K562 (cell line): ENCODE measurements around the gene JPH4. TPM values are rescaled to one million over a fixed set of nuclear protein-coding genes. Genes with fewer than 3 reads are reported as not detected.

Experiments used
- ATAC-seq: fragments of 200-7000 bp; cut with Tn5 transposase; 3 replicates; pipeline ENCODE4 v1.9.1; 2020; ENCODE audit warnings: moderate library complexity
- BruUV-seq: library from RNA; stranded (reverse); fragments of 400-500 nt; replicated peaks from 2 replicates; lab custom pipeline; 2021; lab: Mats Ljungman, UMichigan
- CTCF ChIA-PET: fragments of 300-600 bp; formaldehyde crosslinking; extraction: SDS; loops from one replicate; lab custom pipeline; 2021; ENCODE audit warnings: low intra/inter-chr PET ratio; lab: Yijun Ruan, JAX
- POLR2A ChIA-PET: fragments of 300-600, 350-650 bp; sonication (Branson Sonifier 250); formaldehyde crosslinking; extraction: SDS; loops from one replicate; lab custom pipeline; 2021; ENCODE audit warnings: antibody characterized with exemption, inconsistent platforms; lab: Yijun Ruan, JAX
- DNase-seq, 4 experiments: peaks; one replicate each; pipeline versions ENCODE4 v3.0.0 to v3.0.0-alpha.2; 2011 to 2018; ENCODE audit warnings: low spot score in 3 of 4, mixed read lengths in 3 of 4; ENCODE audit errors: extremely low read depth in 1 of 4
- FAIRE-seq: peaks from 2 replicates; lab custom pipeline; 2011; peaks lifted over from hg19 to GRCh38; lab: Jason Lieb, UNC
- H2AFZ ChIP-seq: 2 replicates; pipeline ENCODE4 v1.6.0; 2011; ENCODE audit warnings: low read depth, low read length, control low read depth, inconsistent platforms
- H3K27ac ChIP-seq: fragments of 200-600 bp; 3 replicates; pipeline ENCODE4 v1.8.0; 2011; ENCODE audit warnings: low read depth, mild to moderate bottlenecking, control low read depth, inconsistent platforms, low read length, moderate library complexity, mixed read lengths; ENCODE audit errors: extremely low read depth
- H3K27me3 ChIP-seq, 2 experiments: fragments of 300-600 bp in 1 of 2; 2 replicates in 1 of 2; 3 replicates in 1 of 2; pipeline versions ENCODE4 v1.6.0 to v1.8.0; 2011; ENCODE audit warnings: inconsistent platforms in 2 of 2, low read length in 2 of 2, mild to moderate bottlenecking in 1 of 2, mixed read lengths in 1 of 2, moderate library complexity in 1 of 2; ENCODE audit not compliant: control insufficient read depth in 2 of 2, insufficient read depth in 2 of 2
- H3K36me3 ChIP-seq: fragments of 300-600 bp; 3 replicates; pipeline ENCODE4 v1.8.0; 2011; ENCODE audit warnings: mild to moderate bottlenecking, low read length, inconsistent platforms; ENCODE audit not compliant: control insufficient read depth, insufficient read depth
- H3K4me1 ChIP-seq, 2 experiments: fragments of 200-600 bp in 1 of 2; replicated peaks in 1 of 2; 2 replicates in 1 of 2; 3 replicates in 1 of 2; pipeline versions ENCODE4 v1.5.1 to v1.8.0; 2011; ENCODE audit warnings: inconsistent platforms in 2 of 2, low read length in 2 of 2, mild to moderate bottlenecking in 1 of 2, mixed read lengths in 1 of 2, moderate library complexity in 1 of 2; ENCODE audit not compliant: control insufficient read depth in 2 of 2, insufficient read depth in 2 of 2
- H3K4me2 ChIP-seq: 2 replicates; pipeline ENCODE4 v1.6.1; 2011; ENCODE audit warnings: low read length, control low read depth, inconsistent platforms, mixed read lengths; ENCODE audit not compliant: insufficient read depth
- H3K4me3 ChIP-seq: fragments of 200-600 bp; sonication (generic), shearing (Covaris generic); 2 replicates; pipeline ENCODE4 v1.5.1; 2016; ENCODE audit warnings: control low read depth, inconsistent platforms
- H3K79me2 ChIP-seq: fragments of 200-600 bp; 3 replicates; pipeline ENCODE4 v1.8.0; 2011; ENCODE audit warnings: low read length, inconsistent platforms; ENCODE audit not compliant: control insufficient read depth, insufficient read depth
- H3K9ac ChIP-seq, 2 experiments: 2 replicates each; pipeline versions ENCODE4 v1.6.0 to v1.6.1; 2011; ENCODE audit warnings: low read depth in 2 of 2, low read length in 2 of 2, control low read depth in 1 of 2, inconsistent platforms in 1 of 2, mild to moderate bottlenecking in 1 of 2, mixed read lengths in 1 of 2; ENCODE audit not compliant: insufficient read depth in 1 of 2
- H3K9me1 ChIP-seq: one replicate; pipeline ENCODE4 v1.6.0; 2011; ENCODE audit warnings: inconsistent platforms, mild to moderate bottlenecking, low read length, moderate library complexity; ENCODE audit not compliant: control insufficient read depth, insufficient read depth
- H3K9me3 ChIP-seq: replicated peaks from 2 replicates; pipeline ENCODE4 v1.5.1; 2011; ENCODE audit warnings: low read depth, low read length, inconsistent platforms; ENCODE audit not compliant: control insufficient read depth, insufficient read depth
- H4K20me1 ChIP-seq: replicated peaks from 2 replicates; pipeline ENCODE4 v1.6.1; 2011; ENCODE audit warnings: low read length, inconsistent platforms, mixed read lengths; ENCODE audit not compliant: control insufficient read depth, insufficient read depth
- CCAR2 ChIP-seq: fragments of 200-400 bp; formaldehyde crosslinking; IDR thresholded peaks from 2 replicates; pipeline ENCODE4 v1.6.1; 2017; ENCODE audit warnings: mild to moderate bottlenecking, low read depth, low read length
- E2F1 ChIP-seq: sonication (generic); formaldehyde crosslinking; IDR thresholded peaks from 2 replicates; pipeline ENCODE4 v1.8.1; 2023; ENCODE audit warnings: mild to moderate bottlenecking, missing genetic modification reagents, moderate library complexity
- E2F6 ChIP-seq, 2 experiments: IDR thresholded peaks; 2 replicates each; pipeline ENCODE4 v1.6.1; 2011; ENCODE audit warnings: borderline replicate concordance in 1 of 2, control low read depth in 1 of 2, low read depth in 1 of 2, low read length in 1 of 2, mild to moderate bottlenecking in 1 of 2, mixed read lengths in 1 of 2, moderate library complexity in 1 of 2; ENCODE audit not compliant: insufficient read depth in 1 of 2, insufficient read length in 1 of 2, poor library complexity in 1 of 2, severe bottlenecking in 1 of 2; ENCODE audit errors: extremely low read depth in 1 of 2
- NCOA6 ChIP-seq: fragments of 450-650 bp; IDR thresholded peaks from 2 replicates; pipeline ENCODE4 v1.6.1; 2017; ENCODE audit warnings: mild to moderate bottlenecking
- POLR2G ChIP-seq: fragments of 200-400 bp; formaldehyde crosslinking; IDR thresholded peaks from 2 replicates; pipeline ENCODE4 v1.6.1; 2017; ENCODE audit warnings: low read depth, mild to moderate bottlenecking, antibody characterized with exemption, low read length, moderate library complexity
- SNAPC5 ChIP-seq: fragments of 250-450 bp; sonication (Bioruptor Pico); IDR thresholded peaks from 2 replicates; pipeline ENCODE4 v1.8.0; 2021; ENCODE audit warnings: moderate library complexity, mild to moderate bottlenecking, inconsistent platforms
- ZBTB2 ChIP-seq: fragments of 450-650 bp; IDR thresholded peaks from 2 replicates; pipeline ENCODE4 v1.6.1; 2016; ENCODE audit warnings: antibody characterized with exemption
- ZC3H8 ChIP-seq: fragments of 450-650 bp; IDR thresholded peaks from 2 replicates; pipeline ENCODE4 v1.6.1; 2017
- ZZZ3 ChIP-seq: fragments of 450-650 bp; IDR thresholded peaks from 2 replicates; pipeline ENCODE4 v1.6.1; 2016; ENCODE audit warnings: antibody characterized with exemption, mild to moderate bottlenecking, moderate library complexity
- WGBS: fragments of 100-300 bp; shearing (Covaris generic); methylation state at CpG from one replicate; pipeline ENCODE4 v1.1.6; 2016; ENCODE audit warnings: low coverage, mixed read lengths; ENCODE audit not compliant: insufficient coverage; ENCODE audit errors: missing lambda C conversion rate; 5-methylcytosine and 5-hydroxymethylcytosine counted together
- in situ Hi-C: fragments of 300-500 bp; cut with MboI; formaldehyde crosslinking; loops from 4 replicates; pipeline ENCODE4 v1.15.0; 2018; ENCODE audit warnings: inconsistent platforms, mixed read lengths
- intact Hi-C: fragments of 100-400 bp; cut with micrococcal nuclease; formaldehyde crosslinking; loops from 2 replicates; pipeline ENCODE4 v1.14.2; 2022
- polyA plus RNA-seq, 8 experiments: library from polyadenylated mRNA; depleted of rRNA in 4 of 8; stranded (reverse) in 5 of 8; unstranded in 3 of 8; fragments of >200 nt; fragmentation: Nextera tagmentation in 2 of 8; fragmentation: Illumina TruSeq in 1 of 8; extraction: Ambion mirVana in 2 of 8; extraction: Trizol in 1 of 8; gene quantifications; 2 replicates each; pipeline versions ENCODE4 v1.2.1 to v1.2.3, GENCODE V29; 2011 to 2014; ENCODE audit warnings: inconsistent platforms in 1 of 8, missing spikeins in 1 of 8
- total RNA-seq, 7 experiments: library from RNA; depleted of rRNA in 6 of 7; stranded (reverse); fragments of >200 nt in 6 of 7; fragmentation: Illumina TruSeq in 2 of 7; extraction: Trizol in 2 of 7; gene quantifications; 2 replicates each; pipeline versions ENCODE4 v1.2.1 to v1.2.3, GENCODE V29; 2011 to 2021; ENCODE audit warnings: low replicate concordance in 1 of 7

Gene JPH4
- total and polyA plus RNA-seq, 9 of the 15 experiments (the other 6 are each of a cell fraction or from before 2014, with no cell fraction given): 0.04 to 0.13 (median 0.06) TPM; not detected in 5

- no peak for FAIRE-seq
- ATAC-seq: no peak
- POLR2A ChIA-PET: no interaction called here
- no peak for TF ChIP-seq CCAR2
- no peak for TF ChIP-seq SNAPC5 (CRISPR knock-in tag)
- no peak for TF ChIP-seq E2F6 (IDR thresholded peaks at IDR 0.05; ENCODE audit: borderline replicate concordance in 1 of 2, extremely low read depth in 1 of 2, insufficient read depth in 1 of 2, insufficient read length in 1 of 2, low read depth in 1 of 2, low read length in 1 of 2, poor library complexity in 1 of 2, severe bottlenecking in 1 of 2)
- no peak for TF ChIP-seq ZC3H8
- TF ChIP-seq NCOA6: no peak
- TF ChIP-seq ZBTB2: no peak
- TF ChIP-seq POLR2G: peak; percentile 11; the same call in 1 of the 2 replicates
- TF ChIP-seq E2F1: no peak
- TF ChIP-seq ZZZ3: no peak
- H3K36me3 ChIP-seq: peaks cover 42% of the 10 kb centered on the region; the same call in 2 of the 3 replicates
- peaks cover 12 to 36% of the 10 kb centered on the region in 2 experiments; a peak in 4 of 5 replicates for H3K4me1 ChIP-seq
- no peaks in the 10 kb centered on the region for H3K27me3 ChIP-seq
- BruUV-seq: no TSS peak
- no peaks in the 10 kb centered on the region for H4K20me1 ChIP-seq
- H2AFZ ChIP-seq: no peak overlapping the region
- no peaks in the 10 kb centered on the region for H3K9me1 ChIP-seq
- CTCF ChIA-PET: no interaction called here
- no peaks in the 10 kb centered on the region; the same call in 1 of the 2 replicates for H3K9me3 ChIP-seq
- H3K4me3 ChIP-seq: peak overlapping the region; percentile 71; the same call in 1 of the 2 replicates
- in situ Hi-C loops: loop anchor here (10.0 kb wide), 1 partner anchor 301 kb away; no protein-coding TSS in a partner anchor
- 87% methylated on average over 8 of the region's 10 CpGs for WGBS
- intact Hi-C loops: no loop called here
- peaks cover 10% of the 10 kb centered on the region; the same call in 2 of the 3 replicates for H3K79me2 ChIP-seq
- no peak for DNase-seq
- peak overlapping the region; percentile 88 for H3K4me2 ChIP-seq
- H3K9ac ChIP-seq: no peak overlapping the region; a peak in 1 of 4 replicates
- no peak overlapping the region for H3K27ac ChIP-seq
These were observed 12.3 kb downstream of the JPH4 start for GRCh38 chr14:23566112-23566777.
